A673 (cell line): ENCODE results near the gene CCDC197. TPM values are rescaled to one million over a fixed set of nuclear protein-coding genes. Genes with fewer than 3 reads are reported as not detected.

Source experiments
- BruUV-seq: library from RNA; stranded (reverse); fragments of 400-500 nt; replicated peaks from 2 replicates; lab custom pipeline; 2021; lab: Mats Ljungman, UMichigan
- CTCF ChIA-PET: fragments of 300-600 bp; sonication (Branson Sonifier 250); formaldehyde crosslinking; loops from one replicate; lab custom pipeline; 2022; ENCODE audit warnings: antibody characterized with exemption; lab: Charles Lee
- POLR2A ChIA-PET: fragments of 300-600 bp; sonication (Branson Sonifier 250); formaldehyde crosslinking; loops from one replicate; lab custom pipeline; 2022; ENCODE audit warnings: antibody characterized with exemption; ENCODE audit not compliant: low non-redundant PET; lab: Charles Lee
- DNase-seq: peaks from one replicate; pipeline ENCODE4 v3.0.0-alpha.2; 2015; ENCODE audit warnings: low spot score
- H3K27ac ChIP-seq: fragments of 200-600 bp; sonication (generic); 2 replicates; pipeline ENCODE4 v1.5.1; 2016; ENCODE audit warnings: mixed run types, low read depth, mild to moderate bottlenecking, mixed read lengths, antibody characterized with exemption, low read length; ENCODE audit not compliant: poor library complexity, severe bottlenecking
- H3K27me3 ChIP-seq: fragments of 200-600 bp; sonication (generic); replicated peaks from 2 replicates; pipeline ENCODE4 v1.6.1; 2017; ENCODE audit warnings: mixed run types, low read depth, mild to moderate bottlenecking, mixed read lengths, antibody characterized with exemption, low read length; ENCODE audit not compliant: insufficient read depth, poor library complexity
- H3K36me3 ChIP-seq: fragments of 200-600 bp; sonication (generic); 2 replicates; pipeline ENCODE4 v1.6.1; 2016; ENCODE audit warnings: mixed run types, mild to moderate bottlenecking, mixed read lengths, antibody characterized with exemption, low read length; ENCODE audit not compliant: insufficient read depth, poor library complexity, severe bottlenecking
- H3K4me1 ChIP-seq: fragments of 200-600 bp; sonication (generic); 2 replicates; pipeline ENCODE4 v1.6.1; 2017; ENCODE audit warnings: mixed run types, mild to moderate bottlenecking, mixed read lengths, antibody characterized with exemption, low read length; ENCODE audit not compliant: insufficient read depth, poor library complexity, severe bottlenecking
- H3K4me3 ChIP-seq: fragments of 200-600 bp; sonication (generic); 2 replicates; pipeline ENCODE4 v1.5.1; 2016; ENCODE audit warnings: low read depth, mixed run types, mild to moderate bottlenecking, mixed read lengths, low read length; ENCODE audit not compliant: poor library complexity, severe bottlenecking
- H3K9me3 ChIP-seq: fragments of 200-600 bp; sonication (generic); 2 replicates; pipeline ENCODE4 v1.6.1; 2016; ENCODE audit warnings: mixed run types, low read depth, mild to moderate bottlenecking, mixed read lengths, antibody characterized with exemption, low read length; ENCODE audit not compliant: poor library complexity, severe bottlenecking
- CTCF ChIP-seq: fragments of 300-800, 200-600 bp; sonication (generic); conservative IDR thresholded peaks from 2 replicates; pipeline ENCODE4 v1.5.1; 2017; ENCODE audit warnings: low read depth, mild to moderate bottlenecking, antibody characterized with exemption, low read length, moderate library complexity, mixed read lengths
- EZH2 ChIP-seq: fragments of 200-600 bp; sonication (generic); IDR thresholded peaks from 2 replicates; pipeline ENCODE4 v1.6.1; 2017; ENCODE audit warnings: borderline replicate concordance, low read depth, mild to moderate bottlenecking, mixed read lengths, antibody characterized with exemption, low read length; ENCODE audit not compliant: poor library complexity, severe bottlenecking
- intact Hi-C: fragments of 100-400 bp; cut with micrococcal nuclease; formaldehyde crosslinking; loops from one replicate; pipeline ENCODE4 v1.10.0; 2022; ENCODE audit not compliant: unreplicated experiment
- total RNA-seq: library from RNA; stranded (reverse); gene quantifications from 2 replicates; pipeline ENCODE4 v1.2.3, GENCODE V29; 2021

The CCDC197 gene
- total RNA-seq, 1 experiment from 2014 or later = not detected

GRCh38 chr14:94029671-94030203 lies 32.6 kb downstream of the CCDC197 start:
- Histone ChIP-seq H3K9me3 (no peaks in the 10 kb centered on the region), H3K27me3 (no peaks in the 10 kb centered on the region), H3K27ac (no peak overlapping the region), H3K36me3 (no peaks in the 10 kb centered on the region), H3K4me3 (no peak overlapping the region), H3K4me1 (no peaks in the 10 kb centered on the region)
- CTCF ChIA-PET = interaction anchor here (1.4 kb wide), 1 partner anchor 8 kb away, joined by 3 read pairs; no protein-coding TSS in a partner anchor
- intact Hi-C loops = no loop called here
- DNase-seq = no peak
- TF ChIP-seq EZH2 (no peak), CTCF (no peak)
- BruUV-seq = no TSS peak
- POLR2A ChIA-PET = no interaction called here

GRCh38 chr14:94030571-94030970 lies 33.5 kb downstream of the CCDC197 start:
- DNase-seq = no peak
- no peaks in the 10 kb centered on the region for H3K36me3 ChIP-seq
- ChIA-PET CTCF (no interaction called here), POLR2A (no interaction called here)
- no peaks in the 10 kb centered on the region for H3K9me3 ChIP-seq
- H3K27me3 ChIP-seq = no peaks in the 10 kb centered on the region
- no peak overlapping the region for H3K27ac ChIP-seq
- BruUV-seq = no TSS peak
- intact Hi-C loops = no loop called here
- no peaks in the 10 kb centered on the region for H3K4me1 ChIP-seq
- TF ChIP-seq EZH2 (no peak), CTCF (no peak)
- no peak overlapping the region for H3K4me3 ChIP-seq

GRCh38 chr14:94031161-94031882 lies 34.2 kb downstream of the CCDC197 start:
- ChIA-PET POLR2A (no interaction called here), CTCF (no interaction called here)
- Histone ChIP-seq H3K27ac (no peak overlapping the region), H3K4me1 (no peaks in the 10 kb centered on the region), H3K36me3 (no peaks in the 10 kb centered on the region), H3K9me3 (no peaks in the 10 kb centered on the region), H3K4me3 (no peak overlapping the region), H3K27me3 (no peaks in the 10 kb centered on the region)
- BruUV-seq = no TSS peak
- TF ChIP-seq EZH2 (no peak), CTCF (no peak)
- DNase-seq = no peak
- intact Hi-C loops = no loop called here
